IMR-90 (cell line): ENCODE results near the gene CR1L. TPM values are rescaled to one million over a fixed set of nuclear protein-coding genes. Genes with fewer than 3 reads are reported as not detected.

Source experiments
- ATAC-seq: fragments of 200-7000 bp; cut with Tn5 transposase; 2 replicates; pipeline ENCODE4 v1.9.1; 2020; ENCODE audit warnings: low read depth, mild to moderate bottlenecking, moderate library complexity
- BruUV-seq: library from RNA; stranded (reverse); fragments of 400-500 nt; replicated peaks from 2 replicates; lab custom pipeline; 2021; lab: Mats Ljungman, UMichigan
- CTCF ChIA-PET: fragments of 300-600 bp; formaldehyde crosslinking; extraction: SDS; loops from one replicate; lab custom pipeline; 2021; ENCODE audit warnings: antibody characterized with exemption; lab: Yijun Ruan, JAX
- POLR2A ChIA-PET: fragments of 300-600 bp; sonication (Branson Sonifier 250); formaldehyde crosslinking; loops from one replicate; lab custom pipeline; 2022; ENCODE audit warnings: antibody characterized with exemption; ENCODE audit not compliant: unreplicated experiment; lab: Charles Lee
- DNase-seq: peaks from one replicate; pipeline ENCODE4 v3.0.0; 2013
- H2AFZ ChIP-seq: replicated peaks from 2 replicates; pipeline ENCODE3; 2013; ENCODE audit warnings: low read length, mild to moderate bottlenecking; ENCODE audit not compliant: poor library complexity
- H2AK5ac ChIP-seq: 2 replicates; pipeline ENCODE4 v1.6.1; 2013; ENCODE audit warnings: low read depth, low read length, inconsistent platforms
- H2AK9ac ChIP-seq: replicated peaks from 2 replicates; pipeline ENCODE3; 2013; ENCODE audit warnings: mild to moderate bottlenecking, low read depth, low read length, moderate library complexity; ENCODE audit not compliant: poor library complexity
- H2BK120ac ChIP-seq: 2 replicates; pipeline ENCODE4 v1.6.1; 2013; ENCODE audit warnings: low read depth, low read length, inconsistent platforms
- H2BK15ac ChIP-seq: 3 replicates; pipeline ENCODE4 v1.6.1; 2013; ENCODE audit warnings: low read depth, low read length, inconsistent platforms
- H2BK20ac ChIP-seq: 2 replicates; pipeline ENCODE4 v1.6.1; 2013; ENCODE audit warnings: low read depth, mild to moderate bottlenecking, inconsistent platforms, low read length, moderate library complexity
- H2BK5ac ChIP-seq: 2 replicates; pipeline ENCODE4 v1.6.1; 2013; ENCODE audit warnings: mild to moderate bottlenecking, low read depth, low read length, inconsistent platforms; ENCODE audit not compliant: poor library complexity, severe bottlenecking
- H3K14ac ChIP-seq: replicated peaks from 2 replicates; pipeline ENCODE4 v1.6.1; 2013; ENCODE audit warnings: low read depth, low read length, inconsistent platforms
- H3K18ac ChIP-seq: 2 replicates; pipeline ENCODE4 v1.6.1; 2013; ENCODE audit warnings: low read depth, low read length, control low read depth
- H3K23ac ChIP-seq: 2 replicates; pipeline ENCODE4 v1.6.1; 2013; ENCODE audit warnings: low read depth, low read length, inconsistent platforms
- H3K27ac ChIP-seq: 2 replicates; pipeline ENCODE4 v1.5.1; 2013; ENCODE audit warnings: mild to moderate bottlenecking, control low read depth, low read length; ENCODE audit not compliant: insufficient read depth
- H3K27me3 ChIP-seq: 2 replicates; pipeline ENCODE4 v1.6.1; 2013; ENCODE audit warnings: low read length; ENCODE audit not compliant: control insufficient read depth, insufficient read depth
- H3K36me3 ChIP-seq: 2 replicates; pipeline ENCODE4 v1.6.1; 2013; ENCODE audit warnings: low read length, mixed read lengths; ENCODE audit not compliant: control insufficient read depth, insufficient read depth
- H3K4ac ChIP-seq: 2 replicates; pipeline ENCODE4 v1.6.1; 2013; ENCODE audit warnings: low read depth, low read length, inconsistent platforms
- H3K4me1 ChIP-seq: 2 replicates; pipeline ENCODE4 v1.6.1; 2013; ENCODE audit warnings: low read length, mixed read lengths; ENCODE audit not compliant: control insufficient read depth, insufficient read depth
- H3K4me2 ChIP-seq: 2 replicates; pipeline ENCODE4 v1.6.1; 2013; ENCODE audit warnings: low read depth, mild to moderate bottlenecking, control low read depth, low read length, moderate library complexity
- H3K4me3 ChIP-seq: 2 replicates; pipeline ENCODE4 v1.5.1; 2013; ENCODE audit warnings: low read depth, mild to moderate bottlenecking, control low read depth, low read length, moderate library complexity; ENCODE audit not compliant: insufficient read depth
- H3K56ac ChIP-seq: 2 replicates; pipeline ENCODE4 v1.6.1; 2013; ENCODE audit warnings: low read length, inconsistent platforms; ENCODE audit not compliant: insufficient read depth; ENCODE audit errors: extremely low read depth
- H3K79me1 ChIP-seq, 2 experiments: 2 replicates each; pipeline ENCODE4 v1.6.1; 2013; ENCODE audit warnings: low read length in 2 of 2, inconsistent platforms in 1 of 2, low read depth in 1 of 2
- H3K9ac ChIP-seq: 2 replicates; pipeline ENCODE4 v1.6.1; 2013; ENCODE audit warnings: low read depth, low read length, control low read depth
- H3K9me1 ChIP-seq: 2 replicates; pipeline ENCODE4 v1.6.1; 2013; ENCODE audit warnings: low read length, inconsistent platforms; ENCODE audit not compliant: insufficient read depth
- H3K9me3 ChIP-seq: 2 replicates; pipeline ENCODE4 v1.6.1; 2013; ENCODE audit warnings: low read length; ENCODE audit not compliant: control insufficient read depth, insufficient read depth
- H4K20me1 ChIP-seq: 2 replicates; pipeline ENCODE4 v1.6.1; 2013; ENCODE audit warnings: low read length, inconsistent platforms; ENCODE audit not compliant: insufficient read depth
- H4K5ac ChIP-seq: 2 replicates; pipeline ENCODE4 v1.6.1; 2013; ENCODE audit warnings: mild to moderate bottlenecking, low read depth, low read length, control low read depth
- H4K8ac ChIP-seq, 2 experiments: 2 replicates each; pipeline ENCODE4 v1.6.1; 2013; ENCODE audit warnings: low read depth in 2 of 2, low read length in 2 of 2, control low read depth in 1 of 2, inconsistent platforms in 1 of 2
- H4K91ac ChIP-seq: 2 replicates; pipeline ENCODE4 v1.6.1; 2013; ENCODE audit warnings: low read depth, low read length, inconsistent platforms; ENCODE audit not compliant: insufficient read depth
- BHLHE40 ChIP-seq: fragments of 150-350 bp; IDR thresholded peaks from 2 replicates; pipeline ENCODE4 v1.6.1; 2016; ENCODE audit warnings: mild to moderate bottlenecking, low read depth, low read length
- CEBPB ChIP-seq: IDR thresholded peaks from 2 replicates; pipeline ENCODE4 v1.6.1; 2012; ENCODE audit warnings: low read depth, low read length, improper control_type of control experiment
- CHD1 ChIP-seq: IDR thresholded peaks from 2 replicates; pipeline ENCODE4 v1.6.1; 2012; ENCODE audit warnings: low read depth, low read length, improper control_type of control experiment
- CTCF ChIP-seq: conservative IDR thresholded peaks from 2 replicates; pipeline ENCODE4 v1.5.1; 2012; ENCODE audit warnings: mild to moderate bottlenecking, low read depth, low read length, improper control_type of control experiment
- FOS ChIP-seq: fragments of 150-350 bp; IDR thresholded peaks from 2 replicates; pipeline ENCODE4 v1.6.1; 2016; ENCODE audit warnings: low read depth, low read length
- MAFK ChIP-seq: IDR thresholded peaks from 2 replicates; pipeline ENCODE4 v1.6.1; 2012; ENCODE audit warnings: low read depth, low read length, improper control_type of control experiment
- MAZ ChIP-seq: IDR thresholded peaks from 2 replicates; pipeline ENCODE4 v1.6.1; 2012; ENCODE audit warnings: low read depth, mild to moderate bottlenecking, low read length, improper control_type of control experiment, moderate library complexity, borderline replicate concordance
- MXI1 ChIP-seq: IDR thresholded peaks from 2 replicates; pipeline ENCODE4 v1.6.1; 2012; ENCODE audit warnings: low read depth, mild to moderate bottlenecking, low read length, moderate library complexity, borderline replicate concordance
- NFE2L2 ChIP-seq: fragments of 150-350 bp; IDR thresholded peaks from 2 replicates; pipeline ENCODE4 v1.6.1; 2016; ENCODE audit warnings: low read depth, mild to moderate bottlenecking, low read length
- POLR2A ChIP-seq: IDR thresholded peaks from 2 replicates; pipeline ENCODE4 v1.6.1; 2012; ENCODE audit warnings: mild to moderate bottlenecking, low read depth, low read length
- RAD21 ChIP-seq: IDR thresholded peaks from 2 replicates; pipeline ENCODE4 v1.6.1; 2012; ENCODE audit warnings: low read length, improper control_type of control experiment
- SMC3 ChIP-seq: fragments of 150-350 bp; IDR thresholded peaks from 2 replicates; pipeline ENCODE4 v1.6.1; 2016; ENCODE audit warnings: low read depth, mild to moderate bottlenecking, antibody characterized with exemption, low read length, moderate library complexity
- WGBS, 2 experiments: methylation state at CpG; one replicate each; pipeline versions ENCODE4 v1.1.5 to v1.1.7; 2013; ENCODE audit warnings: missing lambda C conversion rate in 2 of 2; ENCODE audit not compliant: insufficient read length in 1 of 2; ENCODE audit errors: extremely low coverage in 2 of 2; 5-methylcytosine and 5-hydroxymethylcytosine counted together
- dilution Hi-C: fragments of 300-500 bp; cut with HindIII; formaldehyde crosslinking; loops from one replicate; pipeline ENCODE4 v1.14.3; 2018; ENCODE audit warnings: low sequenced_read_pairs; ENCODE audit not compliant: unreplicated experiment
- in situ Hi-C: fragments of 300-500 bp; cut with MboI; formaldehyde crosslinking; loops from 3 replicates; pipeline ENCODE4 v1.14.3; 2019; ENCODE audit warnings: low sequenced_read_pairs, inconsistent platforms, mixed read lengths
- intact Hi-C: fragments of 100-400 bp; cut with micrococcal nuclease; formaldehyde crosslinking; loops from 2 replicates; pipeline ENCODE4 v1.10.0; 2022
- polyA plus RNA-seq, 3 experiments: library from polyadenylated mRNA; depleted of rRNA; stranded (reverse); fragments of >200 nt; gene quantifications; 2 replicates each; pipeline ENCODE4 v1.2.3, GENCODE V29; 2012; ENCODE audit warnings: low replicate concordance in 1 of 3
- total RNA-seq: library from RNA; depleted of rRNA; stranded (reverse); fragments of >200 nt; gene quantifications from 2 replicates; pipeline ENCODE4 v1.2.3, GENCODE V29; 2012
- TF ChIP-seq, protein P1 (sequence below): fragments of 150-350 bp; IDR thresholded peaks from 2 replicates; pipeline ENCODE4 v1.6.1; 2016; ENCODE audit warnings: low read depth, mild to moderate bottlenecking, low read length, moderate library complexity, borderline replicate concordance
- TF ChIP-seq, protein P2 (sequence below): fragments of 150-350 bp; IDR thresholded peaks from 2 replicates; pipeline ENCODE4 v1.6.1; 2017; ENCODE audit warnings: mild to moderate bottlenecking, antibody characterized with exemption, low read length, low read depth

CR1L gene
- total and polyA plus RNA-seq, 2 of the 4 experiments (the other 2 are of a cell fraction), result not detected

- Histone ChIP-seq H2BK5ac (no peak overlapping the region), H3K9me1 (no peaks in the 10 kb centered on the region), H3K14ac (no peak overlapping the region), H3K36me3 (no peaks in the 10 kb centered on the region), H2AFZ (peak overlapping the region; percentile 93), H2BK15ac (no peak overlapping the region), H3K56ac (no peak overlapping the region), H2AK9ac (no peak overlapping the region), H3K4ac (no peak overlapping the region), H4K5ac (no peak overlapping the region), H3K9ac (no peak overlapping the region), H3K27me3 (peaks cover 20% of the 10 kb centered on the region), H3K23ac (no peak overlapping the region), H2AK5ac (no peak overlapping the region), H3K27ac (no peak overlapping the region), H3K4me2 (no peak overlapping the region), H2BK20ac (no peak overlapping the region), H3K79me1 (no peaks in the 10 kb centered on the region), H4K8ac (no peak overlapping the region), H3K4me1 (no peaks in the 10 kb centered on the region), H4K91ac (no peak overlapping the region), H2BK120ac (no peak overlapping the region), H3K18ac (no peak overlapping the region), H4K20me1 (no peaks in the 10 kb centered on the region), H3K9me3 (no peaks in the 10 kb centered on the region), H3K4me3 (no peak overlapping the region)
- intact Hi-C loops (no loop called here), in situ Hi-C loops (no loop called here), dilution Hi-C loops (no loop called here)
- ATAC-seq, result no peak
- no peak for DNase-seq
- 72% methylated on average over 6 of the region's 17 CpGs; no CpG with 5 or more reads in 1 of the 2 experiments for WGBS, 2 experiments
- BruUV-seq, result no TSS peak
- TF ChIP-seq FOS (no peak), MAFK (no peak), MXI1 (no peak), SMC3 (no peak), CHD1 (no peak), CTCF (no peak), CEBPB (no peak), BHLHE40 (no peak), NFE2L2 (no peak), MAZ (no peak), POLR2A (no peak), RAD21 (no peak)
- TF ChIP-seq, protein P1, sequence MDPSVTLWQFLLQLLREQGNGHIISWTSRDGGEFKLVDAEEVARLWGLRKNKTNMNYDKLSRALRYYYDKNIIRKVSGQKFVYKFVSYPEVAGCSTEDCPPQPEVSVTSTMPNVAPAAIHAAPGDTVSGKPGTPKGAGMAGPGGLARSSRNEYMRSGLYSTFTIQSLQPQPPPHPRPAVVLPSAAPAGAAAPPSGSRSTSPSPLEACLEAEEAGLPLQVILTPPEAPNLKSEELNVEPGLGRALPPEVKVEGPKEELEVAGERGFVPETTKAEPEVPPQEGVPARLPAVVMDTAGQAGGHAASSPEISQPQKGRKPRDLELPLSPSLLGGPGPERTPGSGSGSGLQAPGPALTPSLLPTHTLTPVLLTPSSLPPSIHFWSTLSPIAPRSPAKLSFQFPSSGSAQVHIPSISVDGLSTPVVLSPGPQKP, result no peak
- TF ChIP-seq, protein P2, sequence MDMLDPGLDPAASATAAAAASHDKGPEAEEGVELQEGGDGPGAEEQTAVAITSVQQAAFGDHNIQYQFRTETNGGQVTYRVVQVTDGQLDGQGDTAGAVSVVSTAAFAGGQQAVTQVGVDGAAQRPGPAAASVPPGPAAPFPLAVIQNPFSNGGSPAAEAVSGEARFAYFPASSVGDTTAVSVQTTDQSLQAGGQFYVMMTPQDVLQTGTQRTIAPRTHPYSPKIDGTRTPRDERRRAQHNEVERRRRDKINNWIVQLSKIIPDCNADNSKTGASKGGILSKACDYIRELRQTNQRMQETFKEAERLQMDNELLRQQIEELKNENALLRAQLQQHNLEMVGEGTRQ, result no peak
- POLR2A ChIA-PET, result no interaction called here
- CTCF ChIA-PET, result no interaction called here
These were observed 725 bp downstream of the CR1L start for GRCh38 chr1:207645635-207646081.
